ENCODE measurements around the gene METRNL.

GRCh38 chr17:83080579-83080857, 1.1 kb downstream of the METRNL start:
- TF ChIP-seq, protein P1, sequence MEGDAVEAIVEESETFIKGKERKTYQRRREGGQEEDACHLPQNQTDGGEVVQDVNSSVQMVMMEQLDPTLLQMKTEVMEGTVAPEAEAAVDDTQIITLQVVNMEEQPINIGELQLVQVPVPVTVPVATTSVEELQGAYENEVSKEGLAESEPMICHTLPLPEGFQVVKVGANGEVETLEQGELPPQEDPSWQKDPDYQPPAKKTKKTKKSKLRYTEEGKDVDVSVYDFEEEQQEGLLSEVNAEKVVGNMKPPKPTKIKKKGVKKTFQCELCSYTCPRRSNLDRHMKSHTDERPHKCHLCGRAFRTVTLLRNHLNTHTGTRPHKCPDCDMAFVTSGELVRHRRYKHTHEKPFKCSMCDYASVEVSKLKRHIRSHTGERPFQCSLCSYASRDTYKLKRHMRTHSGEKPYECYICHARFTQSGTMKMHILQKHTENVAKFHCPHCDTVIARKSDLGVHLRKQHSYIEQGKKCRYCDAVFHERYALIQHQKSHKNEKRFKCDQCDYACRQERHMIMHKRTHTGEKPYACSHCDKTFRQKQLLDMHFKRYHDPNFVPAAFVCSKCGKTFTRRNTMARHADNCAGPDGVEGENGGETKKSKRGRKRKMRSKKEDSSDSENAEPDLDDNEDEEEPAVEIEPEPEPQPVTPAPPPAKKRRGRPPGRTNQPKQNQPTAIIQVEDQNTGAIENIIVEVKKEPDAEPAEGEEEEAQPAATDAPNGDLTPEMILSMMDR (IDR thresholded peaks at IDR 0.05; ENCODE audit: insufficient read depth, low read length, poor library complexity, severe bottlenecking), result no peak
- TF ChIP-seq EZH2phosphoT487 (conservative IDR thresholded peaks at IDR 0.05; ENCODE audit: low read length), result no peak

Data from SU-DHL-6 (cell line).